ENCODE results near the gene PARD3.

The PARD3 gene

DNA sequence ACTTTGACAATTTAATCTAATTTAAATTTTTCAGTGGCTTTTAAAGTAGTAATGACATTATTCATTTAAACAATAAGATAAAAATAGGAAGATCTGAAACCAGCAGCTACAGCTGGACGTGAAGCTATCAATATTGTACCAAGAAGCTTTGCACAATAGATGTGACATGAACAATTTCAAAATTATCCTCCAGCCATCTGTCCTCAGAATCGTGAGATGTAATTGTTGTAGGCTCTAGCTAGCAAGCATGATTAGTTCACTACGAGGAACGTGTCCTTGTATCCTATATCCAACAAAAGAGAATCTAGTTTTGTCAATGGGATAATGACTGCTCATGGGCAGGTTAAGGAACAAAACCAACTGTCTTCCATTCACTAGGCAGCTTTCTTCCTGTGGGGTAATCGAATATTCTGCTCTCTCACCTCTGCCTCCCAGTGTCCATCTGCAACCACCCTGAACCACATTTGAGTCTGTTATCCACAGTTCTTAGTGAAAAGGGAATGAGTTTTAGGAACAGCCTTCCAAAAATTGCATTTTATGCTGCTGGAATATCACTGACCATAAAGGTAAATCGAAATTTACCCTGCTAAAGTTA, 247.3 kb downstream of the PARD3 start:
- no peak for DNase-seq

DNA sequence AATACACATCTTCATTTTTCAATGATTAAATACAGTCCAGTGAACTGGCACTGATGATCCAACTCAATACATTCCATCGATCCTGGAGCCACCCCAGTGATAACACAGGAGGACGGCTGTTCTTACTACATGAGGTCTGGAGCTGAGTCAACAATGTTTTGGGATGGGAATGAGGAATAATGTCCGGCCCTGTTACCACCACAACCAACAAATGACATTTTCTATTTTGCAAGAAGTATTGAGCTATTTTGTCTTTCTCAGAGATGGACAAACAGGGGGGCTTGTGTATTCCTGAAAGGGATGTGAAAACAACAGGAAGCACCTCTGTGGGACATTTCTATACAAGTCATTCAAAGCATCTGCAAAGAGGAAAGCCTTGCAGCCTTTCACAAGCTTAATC, 249.2 kb downstream of the PARD3 start:
- no peak for DNase-seq

GRCh38 chr10:34558093-34558583, 257.0 kb downstream of the PARD3 start:
- no peak for DNase-seq

- no peak for DNase-seq
Observed at GRCh38 chr10:34557173-34557572, 257.9 kb downstream of the PARD3 start.

DNA sequence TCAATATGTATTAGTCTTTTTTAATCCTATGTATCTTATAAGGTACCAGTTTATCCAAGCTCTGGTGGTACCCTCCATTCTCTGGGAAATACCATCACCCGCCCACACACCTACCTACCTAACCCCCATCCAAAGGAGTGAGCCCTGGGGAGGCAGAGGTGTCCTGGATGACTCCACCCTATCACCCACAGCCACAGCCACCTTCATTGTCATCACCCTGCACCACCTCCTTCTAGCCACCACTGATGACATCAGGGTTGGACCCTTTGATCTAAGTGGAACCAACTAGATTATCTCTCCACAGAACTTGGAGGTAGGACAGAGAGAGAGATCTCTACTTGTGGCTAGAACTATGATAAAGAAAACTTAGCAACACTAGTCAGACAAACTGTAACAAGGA, 259.4 kb downstream of the PARD3 start:
- no peak for DNase-seq

GRCh38 chr10:34553747-34554146, 261.3 kb downstream of the PARD3 start:
- DNase-seq, result no peak

GRCh38 chr10:34551295-34551694, 263.8 kb downstream of the PARD3 start:
- DNase-seq, result no peak

- no peak for DNase-seq
Observed at GRCh38 chr10:34549953-34550352, 265.1 kb downstream of the PARD3 start.

DNA sequence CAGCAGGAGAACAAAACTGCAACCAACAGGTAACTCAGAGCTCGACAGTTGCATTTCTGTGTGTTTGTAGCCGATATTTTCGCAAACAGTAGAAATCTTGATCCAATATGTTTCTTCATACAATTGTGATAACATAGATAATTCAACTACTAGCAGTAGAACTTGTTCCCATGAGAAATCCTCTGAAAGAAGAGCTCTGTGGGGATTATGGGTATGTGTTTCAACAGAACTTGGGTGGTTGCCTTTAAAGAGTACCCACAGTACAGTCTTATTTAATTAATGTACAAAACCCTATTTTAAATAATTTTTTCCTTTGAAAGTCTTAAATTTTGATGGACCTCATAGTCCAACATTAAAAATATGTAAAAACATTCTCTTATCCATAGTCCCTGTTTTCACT, 266.1 kb downstream of the PARD3 start:
- DNase-seq, result no peak

- DNase-seq, result no peak
Observed at GRCh38 chr10:34548466-34548865, 266.6 kb downstream of the PARD3 start.

DNA sequence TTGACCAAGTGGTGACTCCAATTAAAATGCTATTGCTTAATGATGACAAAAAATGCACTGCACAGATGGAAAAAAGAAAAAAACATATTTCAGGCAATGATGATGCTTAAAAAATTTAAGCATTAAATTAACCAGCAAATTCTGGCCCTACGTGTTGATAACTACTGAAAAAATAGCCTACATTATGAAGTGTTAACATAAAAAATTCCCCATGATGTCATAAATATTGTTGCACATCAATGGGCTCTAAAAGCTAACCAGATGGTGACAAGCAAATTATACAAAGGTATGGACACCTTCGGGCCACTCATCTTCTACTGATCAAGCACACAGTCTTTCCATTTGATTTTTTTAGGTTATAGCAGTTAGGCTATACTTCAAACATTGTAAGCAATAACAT, 267.4 kb downstream of the PARD3 start:
- no peak for DNase-seq

GRCh38 chr10:34547291-34547690, 267.8 kb downstream of the PARD3 start:
- DNase-seq, result no peak

GRCh38 chr10:34544400-34544799, 270.7 kb downstream of the PARD3 start:
- DNase-seq, result no peak

GRCh38 chr10:34543716-34544115, 271.4 kb downstream of the PARD3 start:
- DNase-seq, result no peak

- no peak for DNase-seq
Observed at GRCh38 chr10:34540492-34540891, 274.6 kb downstream of the PARD3 start.

GRCh38 chr10:34539533-34540315, 275.4 kb downstream of the PARD3 start:
- no peak for DNase-seq

- DNase-seq, result no peak
Observed at GRCh38 chr10:34538281-34538829, 276.7 kb downstream of the PARD3 start.

GRCh38 chr10:34537629-34538231, 277.4 kb downstream of the PARD3 start:
- no peak for DNase-seq

DNA sequence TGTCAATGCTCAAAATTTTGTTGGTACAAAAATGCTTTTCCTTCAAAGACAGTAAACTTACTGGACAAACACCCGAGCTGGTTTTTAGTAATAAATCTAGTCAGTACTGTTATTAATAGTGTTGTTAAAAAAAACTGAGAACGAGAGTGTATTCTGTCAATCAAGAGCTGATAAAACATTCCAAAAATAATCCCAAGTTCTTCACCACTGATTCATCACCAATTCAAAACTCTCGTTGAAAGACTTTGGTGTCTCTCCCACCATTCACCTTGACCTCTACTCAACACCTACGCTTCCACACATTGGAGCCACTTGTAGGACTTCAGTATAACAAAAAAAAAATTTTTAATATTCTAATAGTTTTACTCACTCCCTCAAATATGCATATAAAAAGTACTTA, 279.2 kb downstream of the PARD3 start:
- DNase-seq, result no peak

DNA sequence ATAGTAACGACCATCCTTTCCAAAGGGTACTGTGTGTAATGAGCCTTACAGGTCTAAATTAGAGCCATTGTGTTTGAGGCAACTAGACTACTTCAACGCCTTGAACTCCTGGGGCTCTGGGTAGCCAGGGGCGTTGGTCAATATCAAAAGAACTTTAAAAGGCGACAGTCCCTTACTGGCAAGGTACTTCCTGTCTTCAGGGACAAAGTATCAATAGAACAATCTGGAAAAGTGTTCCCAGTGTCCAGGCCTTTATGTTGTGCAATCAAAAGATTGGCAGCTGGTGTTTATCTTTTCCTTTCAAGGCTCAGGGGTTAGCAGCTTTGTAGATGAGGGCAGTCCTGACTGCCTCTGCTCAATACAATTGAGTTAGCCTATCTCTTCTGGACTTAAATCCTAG, 284.3 kb downstream of the PARD3 start:
- DNase-seq, result no peak

- no peak for DNase-seq
Observed at GRCh38 chr10:34528320-34528719, 286.8 kb downstream of the PARD3 start.

GRCh38 chr10:34526758-34527730, 288.1 kb downstream of the PARD3 start:
- DNase-seq, result no peak

DNA sequence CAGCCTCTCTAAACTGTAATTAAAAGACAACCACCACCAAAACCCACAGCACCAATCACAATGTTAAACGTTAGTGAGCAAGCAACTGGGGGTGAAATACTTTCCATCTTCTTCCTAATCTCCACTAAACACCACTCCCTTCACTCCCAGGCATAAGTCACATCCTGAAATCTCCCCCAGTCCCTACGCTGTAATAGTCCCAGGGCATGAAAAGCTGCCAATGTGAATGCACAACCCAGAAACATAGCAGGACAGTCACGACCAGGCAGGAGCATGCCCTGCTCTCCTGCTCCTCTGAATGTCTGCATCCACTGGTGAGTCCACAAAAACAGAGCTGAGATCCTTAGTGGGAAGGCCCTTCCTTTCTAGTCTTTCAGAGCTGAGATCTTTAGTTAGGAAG, 288.9 kb downstream of the PARD3 start:
- no peak for DNase-seq
